GM18517 (cell line): ENCODE measurements around the gene CAV1.

Source experiments
- ATAC-seq: cut with Tn5 transposase; IDR thresholded peaks from one replicate; pipeline ENCODE4 v1.9.1; 2021; ENCODE audit warnings: mild to moderate bottlenecking, moderate library complexity; ENCODE audit not compliant: unreplicated experiment

CAV1 gene

DNA sequence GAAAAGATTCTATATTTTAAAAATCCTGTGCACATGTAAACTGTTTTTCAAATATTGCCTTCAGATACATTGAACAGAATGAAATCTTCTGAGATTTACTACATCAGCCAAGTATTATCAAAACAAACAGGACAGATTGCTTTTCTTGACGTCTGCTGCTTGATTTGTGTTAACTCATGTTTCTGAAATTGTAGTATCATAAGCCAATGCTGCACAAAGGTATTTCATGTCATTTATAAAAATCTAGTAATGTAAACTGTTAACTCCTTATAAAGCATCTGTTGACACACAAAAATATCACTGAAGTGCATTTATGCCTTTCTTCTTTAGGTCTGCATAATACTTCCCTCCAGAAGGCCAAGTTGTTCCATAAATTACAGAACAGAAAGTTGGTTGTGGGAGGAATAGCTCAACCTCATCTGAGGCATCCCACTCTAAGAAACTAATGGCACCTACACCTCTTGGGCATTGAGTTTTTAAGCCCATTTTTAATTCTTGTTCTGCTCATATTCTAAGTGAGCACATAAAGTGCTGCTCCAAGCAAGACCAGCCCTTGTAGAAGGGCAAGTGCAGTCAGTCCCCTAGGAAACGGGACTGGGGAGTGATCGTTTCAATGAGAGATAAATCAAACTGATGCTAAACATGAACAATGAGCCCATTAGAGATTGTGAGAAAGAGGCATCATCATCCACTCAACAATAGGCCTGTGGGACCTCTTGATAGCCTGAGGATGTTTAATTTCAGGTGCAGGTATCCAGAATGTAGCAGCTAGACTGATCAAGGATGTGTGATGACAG, 28.5 kb downstream of the CAV1 start:
- ATAC-seq, result no peak

DNA sequence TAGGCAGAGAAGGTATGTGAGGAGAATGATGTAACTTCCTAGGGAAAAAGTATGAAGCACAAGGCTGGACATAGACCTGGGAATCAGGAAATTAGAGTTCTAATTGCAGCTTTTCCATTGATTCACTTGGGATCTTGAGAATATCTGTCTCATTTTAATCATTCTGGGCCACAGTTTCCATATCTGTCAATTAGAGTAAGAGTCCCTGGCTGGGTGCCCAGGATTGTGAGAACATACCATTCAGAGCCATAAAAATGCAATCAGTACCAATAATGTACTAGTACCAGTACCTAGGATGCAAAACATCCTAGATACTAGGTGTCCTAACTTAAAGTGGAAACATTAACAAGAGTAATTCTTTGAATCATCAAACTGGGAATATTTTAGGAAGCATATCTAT, 29.6 kb downstream of the CAV1 start:
- ATAC-seq, result no peak

DNA sequence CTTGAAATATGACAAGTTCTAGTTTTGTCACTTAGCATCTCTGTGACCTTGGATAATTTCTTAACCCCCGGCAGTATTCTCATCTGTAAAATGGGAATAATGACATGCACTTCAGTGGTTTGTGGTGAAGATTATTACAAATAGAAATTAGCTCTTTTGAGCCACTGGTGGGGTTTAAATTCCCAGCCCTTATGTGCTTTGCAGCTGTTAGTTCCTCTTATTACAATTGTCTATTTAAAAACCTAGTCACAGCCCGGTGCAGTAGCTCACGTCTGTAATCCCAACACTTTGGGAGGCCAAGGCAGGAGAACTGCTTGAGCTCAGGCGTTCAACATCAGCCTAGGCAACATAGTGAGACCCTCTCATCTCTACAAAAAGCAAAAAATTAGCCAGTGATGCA, 30.1 kb downstream of the CAV1 start:
- no peak for ATAC-seq

DNA sequence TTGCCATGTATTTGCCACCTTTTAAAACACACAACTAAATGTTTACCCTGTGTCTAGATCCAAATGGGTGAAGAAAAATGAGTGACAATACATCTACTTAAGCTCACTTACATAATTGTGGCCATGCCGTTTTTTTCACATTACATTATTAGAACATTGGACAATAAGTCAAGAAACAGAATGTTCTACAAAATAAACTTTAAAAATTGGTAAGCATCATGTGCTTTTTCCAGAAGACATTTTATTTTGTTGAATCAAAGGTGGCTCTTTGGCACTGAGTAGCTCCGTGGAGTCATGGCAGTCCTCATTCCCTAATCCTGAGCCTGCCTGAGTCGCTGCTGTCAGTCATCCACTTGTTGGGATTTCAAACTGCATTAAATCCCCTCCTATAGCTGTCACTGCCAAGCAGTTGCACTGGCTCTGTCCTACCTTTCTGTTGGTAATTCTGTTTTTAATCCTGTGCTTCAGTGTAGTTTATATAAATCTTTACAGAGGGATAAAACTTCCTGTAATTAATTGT, 32.3 kb downstream of the CAV1 start:
- ATAC-seq, result no peak

DNA sequence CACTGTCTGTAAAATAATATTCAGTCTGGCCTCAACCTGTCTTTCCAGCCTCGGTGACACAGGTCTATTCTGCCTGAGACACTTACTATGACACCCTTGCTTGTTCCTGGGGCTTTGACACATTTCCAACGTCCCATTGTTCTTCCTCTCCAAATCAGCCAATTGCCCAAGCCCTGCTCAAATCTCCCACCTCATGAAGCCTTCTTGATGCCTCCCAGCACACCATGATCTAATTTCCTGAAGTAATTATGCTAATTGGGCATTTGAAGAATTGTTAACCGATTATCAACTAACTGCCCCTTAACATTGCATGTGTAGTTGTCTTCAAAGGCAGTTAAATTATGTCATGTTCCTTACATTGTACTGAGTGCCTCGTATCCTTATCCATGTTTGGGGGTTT, 33.1 kb downstream of the CAV1 start:
- no peak for ATAC-seq

DNA sequence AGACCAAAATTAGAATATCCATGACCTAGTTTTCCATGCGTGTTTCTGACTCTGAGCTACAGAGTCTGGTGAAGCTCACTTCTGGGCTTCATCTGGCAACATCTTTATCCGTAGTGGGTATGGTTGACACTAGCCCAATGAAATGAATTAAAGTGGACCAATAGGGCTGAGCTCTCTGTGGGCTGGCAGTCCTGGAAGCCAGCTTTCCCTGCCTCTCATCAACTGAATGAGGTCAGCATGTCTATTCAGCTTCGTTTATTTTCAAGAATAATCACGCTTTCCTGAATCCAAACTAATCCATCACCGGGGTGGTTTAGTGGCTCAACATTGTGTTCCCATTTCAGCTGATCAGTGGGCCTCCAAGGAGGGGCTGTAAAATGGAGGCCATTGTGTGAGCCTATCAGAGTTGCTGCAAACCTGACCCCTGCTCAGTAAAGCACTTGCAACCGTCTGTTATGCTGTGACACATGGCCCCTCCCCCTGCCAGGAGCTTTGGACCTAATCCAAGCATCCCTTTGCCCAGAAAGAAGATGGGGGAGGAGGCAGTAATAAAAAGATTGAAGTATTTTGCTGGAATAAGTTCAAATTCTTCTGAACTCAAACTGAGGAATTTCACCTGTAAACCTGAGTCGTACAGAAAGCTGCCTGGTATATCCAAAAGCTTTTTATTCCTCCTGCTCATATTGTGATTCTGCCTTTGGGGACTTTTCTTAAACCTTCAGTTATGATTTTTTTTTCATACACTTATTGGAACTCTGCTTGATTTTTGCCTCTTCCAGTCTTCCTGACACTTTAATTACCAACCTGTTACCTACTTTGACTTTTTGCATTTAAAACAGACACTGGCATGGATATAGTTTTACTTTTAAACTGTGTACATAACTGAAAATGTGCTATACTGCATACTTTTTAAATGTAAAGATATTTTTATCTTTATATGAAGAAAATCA, 35.5 kb downstream of the CAV1 start:
- no peak for ATAC-seq

DNA sequence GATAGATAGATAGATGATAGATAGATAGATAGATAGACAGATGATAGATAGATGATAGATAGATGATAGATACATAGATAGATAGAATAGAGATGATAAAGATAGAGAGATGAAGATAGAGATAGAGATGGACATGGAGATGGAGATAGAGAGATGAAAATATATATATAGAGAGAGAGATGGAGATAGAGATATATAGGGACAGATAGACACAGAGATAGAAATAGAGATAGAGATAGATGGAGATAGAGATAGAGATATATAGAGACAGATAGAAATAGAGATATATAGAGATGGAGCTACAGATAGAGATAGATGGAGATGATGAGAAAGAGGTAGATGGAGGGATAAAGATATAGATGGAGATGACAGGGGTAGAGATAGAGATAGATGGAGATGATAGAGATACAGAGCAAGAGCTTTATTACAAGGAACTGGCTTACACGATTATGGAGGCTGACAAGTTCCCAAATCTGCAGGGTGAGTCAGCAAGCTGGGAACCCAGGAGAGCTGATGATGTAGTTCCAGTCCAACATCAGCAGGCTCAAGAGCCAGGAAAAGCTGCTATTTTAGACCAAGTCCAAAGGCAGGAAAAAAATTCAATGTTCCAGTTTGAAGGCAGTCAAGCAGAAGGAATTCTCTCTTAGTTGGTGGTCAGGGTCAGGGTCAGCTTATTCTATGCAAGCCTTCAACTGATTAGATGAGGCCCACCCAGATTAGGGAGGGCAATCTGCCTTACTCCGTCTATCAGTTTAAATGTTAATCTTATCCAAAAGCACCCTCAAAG, 37.1 kb downstream of the CAV1 start:
- no peak for ATAC-seq

DNA sequence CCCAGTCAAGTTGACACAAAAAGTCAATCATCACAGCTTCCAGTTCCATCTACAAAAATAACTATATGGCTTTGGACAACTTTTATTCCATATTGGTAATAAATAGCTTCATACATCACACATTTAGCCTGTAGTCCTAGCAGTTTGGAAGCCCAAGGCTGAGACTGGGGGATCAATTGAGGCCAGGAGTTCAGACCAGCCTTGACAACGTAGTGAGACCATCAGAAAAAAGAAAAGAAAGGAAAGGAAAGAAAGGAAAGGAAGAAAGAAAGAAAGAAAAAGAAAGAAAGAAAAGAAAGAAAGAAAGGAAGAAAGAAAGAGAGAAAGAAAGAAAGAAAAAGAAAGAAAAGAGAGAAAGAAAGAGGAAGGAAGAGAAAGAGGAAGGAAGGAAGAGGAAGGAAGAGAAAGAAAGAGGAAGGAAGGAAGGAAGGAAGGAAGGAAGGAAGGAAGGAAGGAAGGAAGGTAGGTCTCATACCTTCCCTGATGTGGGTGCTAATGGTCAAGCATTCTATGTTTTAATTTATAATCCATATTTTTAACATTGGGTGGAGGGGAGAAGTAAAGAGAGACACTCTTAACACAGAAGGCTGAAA, 37.8 kb downstream of the CAV1 start:
- no peak for ATAC-seq

DNA sequence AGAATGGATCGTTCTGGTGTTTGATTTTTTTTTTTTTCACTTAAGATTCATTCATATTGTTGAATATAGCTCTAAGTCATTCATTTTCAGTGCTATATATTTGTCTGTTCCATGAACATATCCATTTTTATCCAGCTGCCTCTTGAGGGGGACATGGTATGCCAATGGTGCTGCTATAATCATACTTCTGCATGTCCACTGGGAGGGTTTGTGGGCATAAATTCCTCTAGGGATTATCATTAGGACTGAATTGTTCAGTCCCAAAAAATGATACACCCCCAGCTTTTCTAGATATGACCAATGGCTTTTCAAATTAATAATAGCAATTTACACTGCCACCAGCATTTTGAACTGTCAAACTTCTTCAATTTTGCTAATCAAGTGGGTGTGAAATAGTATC, 41.1 kb downstream of the CAV1 start:
- no peak for ATAC-seq

DNA sequence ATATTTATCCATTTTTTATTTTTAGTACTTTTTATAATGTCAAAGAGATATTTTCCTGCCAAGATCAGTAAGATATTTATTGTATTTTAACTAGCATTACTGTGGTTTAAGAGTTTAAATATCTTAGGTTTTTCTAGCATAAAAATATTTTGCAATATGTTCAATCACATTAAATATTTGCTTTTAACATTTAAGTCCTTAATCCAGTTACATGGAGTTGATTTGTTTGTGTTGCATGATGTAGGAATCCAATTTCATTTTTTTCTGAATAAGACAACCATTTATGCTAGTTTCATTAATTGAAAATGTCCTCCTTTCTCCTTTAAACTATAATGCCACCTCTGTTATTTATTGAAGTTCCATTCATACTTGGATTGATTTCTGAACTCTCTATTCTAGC, 41.8 kb downstream of the CAV1 start:
- no peak for ATAC-seq

DNA sequence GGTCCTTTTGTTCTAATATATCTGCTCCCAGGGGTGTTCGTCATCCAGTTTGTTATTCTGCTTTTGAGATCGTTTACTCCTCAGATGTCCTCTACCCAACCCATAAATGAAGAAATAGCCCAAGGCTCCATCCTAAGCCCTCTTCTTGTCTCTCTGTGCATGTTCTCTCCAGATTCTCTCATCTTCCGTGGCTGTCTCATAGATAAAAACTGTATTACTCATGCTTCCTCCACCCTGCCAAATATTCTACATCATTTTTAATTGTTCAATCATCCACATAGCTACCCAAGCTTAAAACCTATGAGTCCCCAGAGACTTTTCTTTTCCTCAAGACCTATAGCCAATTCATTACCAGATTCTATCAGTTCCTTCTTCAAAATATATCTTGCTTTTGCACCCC, 44.9 kb downstream of the CAV1 start:
- ATAC-seq, result no peak

DNA sequence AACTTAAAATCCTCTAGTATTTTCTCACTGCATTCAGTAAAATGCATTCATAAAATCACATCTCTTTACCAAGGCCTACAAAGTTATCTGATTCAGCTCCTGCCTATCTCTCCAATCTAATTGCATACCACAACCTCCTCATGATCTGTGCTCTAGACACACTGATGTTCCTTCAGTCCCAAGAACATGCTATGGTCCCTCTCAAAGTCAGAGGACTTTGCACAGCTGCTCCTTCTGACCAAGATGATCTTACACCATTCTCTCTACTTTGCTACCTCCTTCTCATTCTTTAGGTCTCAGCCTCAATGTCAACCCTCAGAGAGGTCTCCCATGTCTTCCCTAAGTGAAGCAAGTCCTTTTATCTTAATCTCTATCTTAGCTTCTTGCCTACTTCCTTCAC, 45.5 kb downstream of the CAV1 start:
- ATAC-seq, result no peak

DNA sequence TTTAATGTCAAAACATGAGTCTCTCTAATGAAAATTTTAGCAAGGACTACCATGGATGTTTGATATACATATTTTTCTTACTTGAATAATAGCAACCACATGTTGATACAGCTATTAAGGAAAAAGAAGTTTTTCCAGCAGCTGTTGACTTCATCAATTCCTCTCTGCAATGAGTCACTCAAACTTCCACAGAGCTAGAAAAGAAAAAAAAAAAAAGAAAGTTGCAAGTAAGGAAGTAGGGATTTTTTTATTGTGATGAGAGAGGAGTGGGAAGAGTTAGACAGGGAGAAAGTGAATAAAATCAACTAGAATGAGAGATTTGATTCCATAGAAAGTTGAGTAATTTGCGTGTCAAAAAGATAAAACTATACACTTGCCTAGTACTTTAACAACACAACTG, 46.2 kb downstream of the CAV1 start:
- ATAC-seq, result no peak

DNA sequence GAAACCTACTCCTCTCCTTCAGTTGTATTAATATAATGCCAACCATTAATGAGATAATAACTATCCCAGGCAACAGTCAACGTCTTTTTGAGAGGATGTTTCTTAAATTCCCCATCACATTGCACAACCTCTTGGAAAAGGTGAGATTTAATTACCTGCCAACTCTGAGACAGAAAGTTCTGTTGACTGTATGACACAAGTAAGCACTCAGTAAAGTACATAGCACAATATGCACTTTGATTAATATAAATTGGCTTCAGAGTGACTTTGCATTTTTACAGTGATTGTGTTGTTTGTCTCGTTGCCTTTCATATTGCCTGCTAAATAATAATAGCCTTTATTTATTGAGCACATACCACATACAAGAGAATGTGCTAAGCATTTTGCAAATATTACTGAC, 46.7 kb downstream of the CAV1 start:
- ATAC-seq, result no peak

DNA sequence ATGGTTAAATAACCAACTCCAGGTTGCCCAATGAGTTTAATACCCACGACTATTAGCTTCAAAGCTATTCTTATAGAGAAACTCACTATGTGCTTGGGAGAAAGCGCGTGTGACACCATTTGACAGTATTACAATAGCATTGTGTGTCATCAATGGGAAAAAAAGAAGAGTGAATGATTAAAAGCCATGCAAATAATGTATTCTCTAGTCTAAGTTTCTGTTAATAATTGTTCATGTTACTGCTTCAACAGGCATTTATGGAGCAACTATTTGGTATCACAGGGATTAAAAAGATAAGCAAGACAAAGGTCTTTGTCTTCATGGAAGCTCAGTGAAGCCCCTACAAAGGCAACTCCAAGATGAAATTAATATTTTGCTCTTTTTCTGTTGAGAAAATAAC, 47.2 kb downstream of the CAV1 start:
- peak; percentile 45 for ATAC-seq

DNA sequence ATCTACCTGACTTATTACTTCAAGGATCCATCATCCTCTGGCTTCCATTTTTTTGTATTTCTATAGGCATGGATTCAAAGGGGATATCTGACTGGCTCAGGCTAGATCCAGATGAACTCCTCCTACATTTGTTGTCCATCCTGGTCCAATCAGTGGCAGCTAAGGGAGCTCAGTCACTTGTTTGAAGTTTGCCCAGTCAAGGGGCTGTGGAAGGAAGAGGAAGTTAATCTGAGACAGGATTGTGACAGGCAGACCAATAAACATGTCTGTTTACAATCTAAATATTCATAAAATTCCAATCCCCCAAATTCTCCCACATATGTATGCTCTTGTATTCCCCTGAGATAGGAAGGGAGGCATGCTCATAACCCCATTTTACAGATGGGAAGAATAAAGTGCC, 48.7 kb downstream of the CAV1 start:
- no peak for ATAC-seq

DNA sequence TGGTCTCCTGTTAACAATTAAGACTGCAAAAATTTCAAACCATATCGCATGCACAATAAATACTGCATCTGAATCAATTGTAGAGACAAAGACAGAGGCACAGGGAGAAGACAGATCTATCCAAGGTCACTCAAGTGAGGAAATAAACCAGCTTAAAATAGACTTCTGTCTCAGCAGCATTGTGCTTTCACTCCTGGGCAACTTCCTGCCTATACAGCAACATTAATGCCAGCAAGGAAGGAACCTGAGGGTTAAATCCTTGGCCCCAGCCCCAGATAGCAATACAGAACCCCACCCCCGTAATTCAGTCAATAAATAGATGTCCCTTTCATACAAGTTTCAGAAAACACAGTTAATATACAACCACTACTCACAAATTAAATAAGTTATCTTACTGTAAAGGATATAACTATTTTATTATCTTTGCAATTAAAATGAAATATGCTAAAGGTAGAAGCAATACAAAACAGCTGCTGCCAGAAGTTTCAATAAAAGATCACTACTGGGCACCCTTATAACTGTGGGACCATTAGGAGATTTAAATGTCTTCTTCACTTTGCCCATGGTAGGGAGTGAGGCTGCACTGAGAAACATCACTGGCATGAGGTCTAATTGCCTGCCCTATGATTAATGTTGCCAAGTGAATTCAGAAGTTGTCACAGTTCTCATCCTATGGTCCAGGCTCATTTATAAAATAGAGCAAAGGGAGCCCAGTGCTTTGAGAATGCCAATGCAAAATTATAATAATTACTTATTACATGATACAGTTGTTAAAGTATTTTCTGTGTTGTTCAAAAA, 49.4 kb downstream of the CAV1 start:
- ATAC-seq, result peak; percentile 36

DNA sequence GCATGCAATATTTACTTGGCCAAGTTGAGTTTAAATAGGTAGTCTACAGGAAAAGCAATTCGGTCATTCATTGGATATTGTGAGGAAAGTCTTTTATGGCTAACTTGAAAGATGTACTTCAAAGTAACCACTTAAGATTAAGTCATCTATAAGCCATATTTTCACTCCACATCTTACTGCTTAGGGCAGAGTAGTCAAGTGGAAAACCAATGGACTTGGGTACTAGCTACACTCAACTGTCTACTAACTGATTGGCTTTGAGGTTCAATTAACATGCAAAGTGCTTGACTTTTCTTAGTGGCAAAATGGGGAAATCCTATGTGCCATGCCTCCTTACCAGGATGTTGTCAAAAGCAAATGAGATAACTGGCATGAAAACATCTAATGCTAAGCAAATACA, 51.0 kb downstream of the CAV1 start:
- no peak for ATAC-seq

DNA sequence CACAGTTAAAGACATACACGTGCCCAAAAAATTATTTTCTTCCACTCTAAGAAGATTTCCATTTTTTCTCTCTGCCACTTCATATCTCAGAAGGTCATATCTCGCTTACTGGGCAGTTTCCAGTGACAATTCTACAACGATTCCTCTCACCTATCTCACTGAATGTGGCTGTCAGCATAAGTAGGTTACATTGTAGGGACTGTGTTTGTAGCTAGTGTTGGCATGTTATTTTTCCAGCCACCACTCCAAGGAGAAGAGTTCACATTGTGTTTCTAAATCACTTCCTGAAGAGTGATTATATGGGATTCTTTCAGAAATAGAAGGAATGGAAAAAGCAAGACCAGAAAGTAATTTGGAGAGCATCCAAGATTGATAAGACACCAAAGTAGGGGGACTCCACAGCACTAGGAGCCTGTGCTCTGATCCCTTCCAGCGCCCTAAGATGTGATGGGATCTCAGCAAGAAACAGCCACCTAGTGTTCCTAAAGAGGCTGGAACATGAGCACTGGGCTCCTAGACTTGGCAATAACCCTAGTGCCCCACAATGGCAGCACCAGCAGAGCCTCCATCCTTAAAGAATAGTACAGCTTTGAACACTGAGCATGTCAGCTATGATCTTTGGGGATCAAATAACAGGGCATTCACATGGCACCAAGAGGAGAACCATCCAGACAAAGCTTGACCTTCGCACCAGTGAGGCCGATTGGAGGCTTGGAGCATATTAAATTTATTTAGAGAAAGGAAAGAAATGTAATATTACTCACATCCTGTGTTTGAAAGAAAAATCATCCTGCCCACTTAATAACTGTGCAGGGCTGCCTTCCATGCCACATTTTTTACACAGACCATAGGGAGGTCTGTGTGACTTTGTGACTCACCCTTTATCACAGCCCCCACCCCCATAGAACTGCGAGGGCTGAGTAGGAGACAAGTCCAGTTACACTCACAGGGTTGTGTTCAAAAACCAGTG, 51.8 kb downstream of the CAV1 start:
- no peak for ATAC-seq
